ENCODE data around the gene PCDHB9. TPM values are rescaled to one million over a fixed set of nuclear protein-coding genes. Genes with fewer than 3 reads are reported as not detected.
"Not testable (repeated sequence)": the region's sequence is repeated elsewhere in the genome, so short reads cannot be mapped to it uniquely, and the experiment has no call there.

Gene PCDHB9
- 1.0 TPM for total RNA-seq

GRCh38 chr5:141186897-141187512 is at the start of gene PCDHB9:
TSS of gene PCDHB9 (plus strand) at chr5:141187161. CDS start at chr5:141187319, 158 bp downstream.
- Histone ChIP-seq H3K4me1 (ENCODE audit: control insufficient read depth in 3 of 3, insufficient read depth in 3 of 3, low read length in 3 of 3) (no peaks in the 10 kb centered on the region), H3K4me3 (ENCODE audit: low read length in 3 of 3) (peak within 1 kb of the TSS in 1 of 3 donors; percentile 23), H3K27ac (ENCODE audit: low read depth, low read length) (no peak within 1 kb of the TSS), H3K9me3 (ENCODE audit: control insufficient read depth in 3 of 3, low read length in 3 of 3) (peaks cover 3 to 11% (median 6%) of the 10 kb centered on the region in 3 donors), H3K9ac (ENCODE audit: low read depth in 1 of 3, low read length in 3 of 3) (no peak within 1 kb of the TSS), H3K36me3 (ENCODE audit: control insufficient read depth in 3 of 3, insufficient read depth in 3 of 3, low read length in 3 of 3) (no peaks in the 10 kb centered on the region), H3K27me3 (ENCODE audit: control insufficient read depth in 3 of 3, insufficient read depth in 3 of 3, low read length in 3 of 3) (no peaks in the 10 kb centered on the region)

- H3K27ac ChIP-seq (ENCODE audit: low read depth, low read length); H3K36me3 ChIP-seq (ENCODE audit: control insufficient read depth in 3 of 3, insufficient read depth in 3 of 3, low read length in 3 of 3); H3K9ac ChIP-seq (ENCODE audit: low read depth in 1 of 3, low read length in 3 of 3); H3K4me1 ChIP-seq (ENCODE audit: control insufficient read depth in 3 of 3, insufficient read depth in 3 of 3, low read length in 3 of 3); H3K27me3 ChIP-seq (ENCODE audit: control insufficient read depth in 3 of 3, insufficient read depth in 3 of 3, low read length in 3 of 3); H3K4me3 ChIP-seq (ENCODE audit: low read length in 3 of 3): not testable (repeated sequence)
- H3K9me3 ChIP-seq (ENCODE audit: control insufficient read depth in 3 of 3, low read length in 3 of 3) = peaks cover 2 to 16% (median 6%) of the 10 kb centered on the region in 3 donors
These were observed 49.6 kb upstream of the PCDHB9 start for GRCh38 chr5:141137346-141137745.

- Histone ChIP-seq H3K9me3 (ENCODE audit: control insufficient read depth in 3 of 3, low read length in 3 of 3) (peaks cover 7 to 17% (median 8%) of the 10 kb centered on the region in 3 donors), H3K27me3 (ENCODE audit: control insufficient read depth in 3 of 3, insufficient read depth in 3 of 3, low read length in 3 of 3) (peaks cover 0 to 4% (median 3%) of the 10 kb centered on the region in 3 donors), H3K27ac (ENCODE audit: low read depth, low read length) (no peak within 1 kb of the TSS), H3K4me1 (ENCODE audit: control insufficient read depth in 3 of 3, insufficient read depth in 3 of 3, low read length in 3 of 3) (no peaks in the 10 kb centered on the region), H3K9ac (ENCODE audit: low read depth in 1 of 3, low read length in 3 of 3) (no peak within 1 kb of the TSS), H3K4me3 (ENCODE audit: low read length in 3 of 3) (peak within 1 kb of the TSS in 2 of 3 donors; percentile 11 to 39), H3K36me3 (ENCODE audit: control insufficient read depth in 3 of 3, insufficient read depth in 3 of 3, low read length in 3 of 3) (no peaks in the 10 kb centered on the region)
These were observed 37.1 kb upstream of the PCDHB9 start, which contains the start of gene PCDHB6 for GRCh38 chr5:141149812-141150211. TSS of gene PCDHB6 (plus strand) at chr5:141150057. CDS start at chr5:141150258, 201 bp downstream.

- Histone ChIP-seq H3K9me3 (ENCODE audit: control insufficient read depth in 3 of 3, low read length in 3 of 3) (peaks cover 7 to 17% (median 8%) of the 10 kb centered on the region in 3 donors), H3K9ac (ENCODE audit: low read depth in 1 of 3, low read length in 3 of 3) (no peak overlapping the region), H3K27me3 (ENCODE audit: control insufficient read depth in 3 of 3, insufficient read depth in 3 of 3, low read length in 3 of 3) (peaks cover 0 to 4% (median 3%) of the 10 kb centered on the region in 3 donors), H3K36me3 (ENCODE audit: control insufficient read depth in 3 of 3, insufficient read depth in 3 of 3, low read length in 3 of 3) (no peaks in the 10 kb centered on the region), H3K27ac (ENCODE audit: low read depth, low read length) (no peak overlapping the region), H3K4me3 (ENCODE audit: low read length in 3 of 3) (peak overlapping the region in 2 of 3 donors; percentile 11 to 39), H3K4me1 (ENCODE audit: control insufficient read depth in 3 of 3, insufficient read depth in 3 of 3, low read length in 3 of 3) (no peaks in the 10 kb centered on the region)
These were observed 36.6 kb upstream of the PCDHB9 start for GRCh38 chr5:141150224-141150992.

- no peak overlapping the region for H3K27ac ChIP-seq (ENCODE audit: low read depth, low read length)
- H3K9ac ChIP-seq (ENCODE audit: low read depth in 1 of 3, low read length in 3 of 3) = no peak overlapping the region
- H3K4me1 ChIP-seq (ENCODE audit: control insufficient read depth in 3 of 3, insufficient read depth in 3 of 3, low read length in 3 of 3) = no peaks in the 10 kb centered on the region
- peak overlapping the region in 1 of 3 donors; percentile 11 for H3K4me3 ChIP-seq (ENCODE audit: low read length in 3 of 3)
- H3K27me3 ChIP-seq (ENCODE audit: control insufficient read depth in 3 of 3, insufficient read depth in 3 of 3, low read length in 3 of 3) = peaks cover 0 to 4% (median 3%) of the 10 kb centered on the region in 3 donors
- H3K36me3 ChIP-seq (ENCODE audit: control insufficient read depth in 3 of 3, insufficient read depth in 3 of 3, low read length in 3 of 3) = no peaks in the 10 kb centered on the region
- H3K9me3 ChIP-seq (ENCODE audit: control insufficient read depth in 3 of 3, low read length in 3 of 3) = peaks cover 8 to 17% (median 9%) of the 10 kb centered on the region in 3 donors
These were observed 36.0 kb upstream of the PCDHB9 start for GRCh38 chr5:141150993-141151325.

GRCh38 chr5:141151632-141152031 is 35.3 kb upstream of the PCDHB9 start:
- not testable (repeated sequence) for H3K27ac ChIP-seq (ENCODE audit: low read depth, low read length); H3K4me3 ChIP-seq (ENCODE audit: low read length in 3 of 3); H3K4me1 ChIP-seq (ENCODE audit: control insufficient read depth in 3 of 3, insufficient read depth in 3 of 3, low read length in 3 of 3); H3K36me3 ChIP-seq (ENCODE audit: control insufficient read depth in 3 of 3, insufficient read depth in 3 of 3, low read length in 3 of 3); H3K27me3 ChIP-seq (ENCODE audit: control insufficient read depth in 3 of 3, insufficient read depth in 3 of 3, low read length in 3 of 3); H3K9ac ChIP-seq (ENCODE audit: low read depth in 1 of 3, low read length in 3 of 3)
- peaks cover 12 to 21% (median 13%) of the 10 kb centered on the region in 3 donors for H3K9me3 ChIP-seq (ENCODE audit: control insufficient read depth in 3 of 3, low read length in 3 of 3)

- H3K9ac ChIP-seq (ENCODE audit: low read depth in 1 of 3, low read length in 3 of 3); H3K36me3 ChIP-seq (ENCODE audit: control insufficient read depth in 3 of 3, insufficient read depth in 3 of 3, low read length in 3 of 3); H3K27me3 ChIP-seq (ENCODE audit: control insufficient read depth in 3 of 3, insufficient read depth in 3 of 3, low read length in 3 of 3); H3K27ac ChIP-seq (ENCODE audit: low read depth, low read length); H3K4me3 ChIP-seq (ENCODE audit: low read length in 3 of 3); H3K4me1 ChIP-seq (ENCODE audit: control insufficient read depth in 3 of 3, insufficient read depth in 3 of 3, low read length in 3 of 3): not testable (repeated sequence)
- H3K9me3 ChIP-seq (ENCODE audit: control insufficient read depth in 3 of 3, low read length in 3 of 3) = peaks cover 13 to 25% (median 15%) of the 10 kb centered on the region in 3 donors
These were observed 34.9 kb upstream of the PCDHB9 start for GRCh38 chr5:141152096-141152495.

- H3K4me3 ChIP-seq (ENCODE audit: low read length in 3 of 3) = no peak overlapping the region
- no peak overlapping the region for H3K9ac ChIP-seq (ENCODE audit: low read depth in 1 of 3, low read length in 3 of 3)
- peaks cover 13 to 25% (median 13%) of the 10 kb centered on the region in 3 donors for H3K9me3 ChIP-seq (ENCODE audit: control insufficient read depth in 3 of 3, low read length in 3 of 3)
- H3K27me3 ChIP-seq (ENCODE audit: control insufficient read depth in 3 of 3, insufficient read depth in 3 of 3, low read length in 3 of 3) = peaks cover 3 to 8% (median 4%) of the 10 kb centered on the region in 3 donors
- H3K36me3 ChIP-seq (ENCODE audit: control insufficient read depth in 3 of 3, insufficient read depth in 3 of 3, low read length in 3 of 3) = no peaks in the 10 kb centered on the region
- no peak overlapping the region for H3K27ac ChIP-seq (ENCODE audit: low read depth, low read length)
- no peaks in the 10 kb centered on the region for H3K4me1 ChIP-seq (ENCODE audit: control insufficient read depth in 3 of 3, insufficient read depth in 3 of 3, low read length in 3 of 3)
These were observed 31.2 kb upstream of the PCDHB9 start for GRCh38 chr5:141155540-141156374.

GRCh38 chr5:141157356-141157755 is 29.6 kb upstream of the PCDHB9 start:
- peaks cover 6 to 22% (median 7%) of the 10 kb centered on the region in 3 donors for H3K9me3 ChIP-seq (ENCODE audit: control insufficient read depth in 3 of 3, low read length in 3 of 3)
- H3K9ac ChIP-seq (ENCODE audit: low read depth in 1 of 3, low read length in 3 of 3); H3K27ac ChIP-seq (ENCODE audit: low read depth, low read length); H3K36me3 ChIP-seq (ENCODE audit: control insufficient read depth in 3 of 3, insufficient read depth in 3 of 3, low read length in 3 of 3); H3K27me3 ChIP-seq (ENCODE audit: control insufficient read depth in 3 of 3, insufficient read depth in 3 of 3, low read length in 3 of 3); H3K4me1 ChIP-seq (ENCODE audit: control insufficient read depth in 3 of 3, insufficient read depth in 3 of 3, low read length in 3 of 3); H3K4me3 ChIP-seq (ENCODE audit: low read length in 3 of 3): not testable (repeated sequence)

All from skeletal muscle tissue (tissue), 4 donors.